ENCODE results near the gene VTI1B.
"Not testable (repeated sequence)": the region's sequence is repeated elsewhere in the genome, so short reads cannot be mapped to it uniquely, and the experiment has no call there.

Gene VTI1B

GRCh38 chr14:67674480-67675218 lies at the start of gene VTI1B:
Gene VTI1B (minus strand): TSS chr14:67674632. CDS start chr14:67674489, 143 bp downstream.
- DNase-seq, result peak; percentile 62 to 77

- peak; percentile 11 to 69 for DNase-seq
Observed at GRCh38 chr14:67722293-67722692, 47.9 kb upstream of the VTI1B start.

- no peak for DNase-seq
Observed at GRCh38 chr14:67721875-67722274, 47.4 kb upstream of the VTI1B start.

- no peak for DNase-seq
Observed at GRCh38 chr14:67719866-67720265, 45.4 kb upstream of the VTI1B start.

- not testable (repeated sequence) for DNase-seq
Observed at GRCh38 chr14:67719385-67719784, 45.0 kb upstream of the VTI1B start.

- DNase-seq, result no peak
Observed at GRCh38 chr14:67718265-67718664, 43.8 kb upstream of the VTI1B start.

- DNase-seq, result no peak
Observed at GRCh38 chr14:67717048-67717447, 42.6 kb upstream of the VTI1B start.

GRCh38 chr14:67710209-67710608 lies 35.8 kb upstream of the VTI1B start:
- DNase-seq, result no peak

- DNase-seq, result not testable (repeated sequence)
Observed at GRCh38 chr14:67709796-67710195, 35.4 kb upstream of the VTI1B start.

GRCh38 chr14:67709346-67709745 lies 34.9 kb upstream of the VTI1B start:
- not testable (repeated sequence) for DNase-seq

- DNase-seq, result no peak
Observed at GRCh38 chr14:67705211-67705610, 30.8 kb upstream of the VTI1B start.

GRCh38 chr14:67704484-67705089 lies 30.2 kb upstream of the VTI1B start:
- peak; percentile 5 to 53 for DNase-seq

- DNase-seq, result no peak
Observed at GRCh38 chr14:67703997-67704396, 29.6 kb upstream of the VTI1B start.

GRCh38 chr14:67701492-67701891 lies 27.1 kb upstream of the VTI1B start, which contains the start of gene RDH12:
Gene RDH12 (plus strand): TSS chr14:67701886. CDS start chr14:67722643, 20,757 bp downstream.
- DNase-seq, result not testable (repeated sequence)

GRCh38 chr14:67698179-67698578 lies 23.7 kb upstream of the VTI1B start:
- DNase-seq, result no peak

- no peak for DNase-seq
Observed at GRCh38 chr14:67697006-67697405, 22.6 kb upstream of the VTI1B start.

- DNase-seq, result peak; percentile 86 to 92
Observed at GRCh38 chr14:67695394-67695949, 21.0 kb upstream of the VTI1B start, which contains the start of gene RDH11. Gene RDH11 (minus strand): TSS chr14:67695764. CDS start chr14:67695703, 61 bp downstream.

- DNase-seq, result peak; percentile 50 to 79
Observed at GRCh38 chr14:67694791-67695393, 20.5 kb upstream of the VTI1B start.

- DNase-seq, result no peak
Observed at GRCh38 chr14:67690011-67690410, 15.6 kb upstream of the VTI1B start.

- no peak for DNase-seq
Observed at GRCh38 chr14:67683842-67684241, 9.4 kb upstream of the VTI1B start.

- no peak for DNase-seq
Observed at GRCh38 chr14:67680941-67681340, 6.5 kb upstream of the VTI1B start.

- DNase-seq, result no peak
Observed at GRCh38 chr14:67680121-67680602, 5.7 kb upstream of the VTI1B start.

GRCh38 chr14:67679006-67679405 lies 4.6 kb upstream of the VTI1B start:
- DNase-seq, result no peak
